K562 (cell line): ENCODE measurements around the gene B3GNT9.
"Not testable (repeated sequence)": the region's sequence is repeated elsewhere in the genome, so short reads cannot be mapped to it uniquely, and the experiment has no call there.

ENCODE experiments used
- EHMT2 ChIP-seq: fragments of 450-650 bp; IDR thresholded peaks from 2 replicates; pipeline ENCODE4 v1.6.1; 2018; ENCODE audit warnings: antibody characterized with exemption
- EZH2 ChIP-seq: IDR thresholded peaks from 2 replicates; pipeline ENCODE4 v1.6.1; 2012; ENCODE audit warnings: low read depth, mild to moderate bottlenecking, inconsistent platforms, low read length, borderline replicate concordance
- FOXP4 ChIP-seq: sonication (generic); formaldehyde crosslinking; IDR thresholded peaks from 2 replicates; pipeline ENCODE4 v1.8.0; 2022; ENCODE audit warnings: mild to moderate bottlenecking, missing genetic modification reagents, borderline replicate concordance
- MEF2D ChIP-seq: conservative IDR thresholded peaks from 2 replicates; pipeline ENCODE4 v1.6.1; 2016; ENCODE audit warnings: low read depth, missing genetic modification characterization, missing compliant biosample characterization
- NCOR1 ChIP-seq: fragments of 450-650 bp; IDR thresholded peaks from 2 replicates; pipeline ENCODE4 v1.6.1; 2016; ENCODE audit warnings: mild to moderate bottlenecking, moderate library complexity
- SMARCB1 ChIP-seq: IDR thresholded peaks from 2 replicates; pipeline ENCODE4 v1.6.1; 2011; ENCODE audit warnings: improper control_type of control experiment, low read depth; ENCODE audit not compliant: insufficient read length
- XRCC4 ChIP-seq: IDR thresholded peaks from one replicate; pipeline ENCODE4 v1.6.1; 2011; ENCODE audit not compliant: insufficient read depth, insufficient read length; ENCODE audit errors: extremely low read depth
- ZNF263 ChIP-seq: sonication (generic); formaldehyde crosslinking; IDR thresholded peaks from 2 replicates; pipeline ENCODE4 v1.8.0; 2022; ENCODE audit warnings: mild to moderate bottlenecking, missing genetic modification reagents, borderline replicate concordance
- ZNF512 ChIP-seq: IDR thresholded peaks from 2 replicates; pipeline ENCODE4 v1.6.1; 2016; ENCODE audit warnings: missing genetic modification characterization, missing compliant biosample characterization
- ZNF639 ChIP-seq, 2 experiments: fragments of 200-800 bp in 1 of 2; sonication (Bioruptor generic) in 1 of 2; sonication (generic) in 1 of 2; formaldehyde crosslinking in 1 of 2; IDR thresholded peaks in 1 of 2; conservative IDR thresholded peaks in 1 of 2; 2 replicates each; pipeline versions ENCODE4 v1.5.0 to v1.6.1; 2016 to 2020; ENCODE audit warnings: missing compliant biosample characterization in 1 of 2, missing genetic modification characterization in 1 of 2, missing genetic modification reagents in 1 of 2
- ZNF695 ChIP-seq: fragments of 450-650 bp; formaldehyde crosslinking; IDR thresholded peaks from 2 replicates; pipeline ENCODE4 v1.4.0; 2020; ENCODE audit warnings: mild to moderate bottlenecking, moderate library complexity
- TF ChIP-seq, protein P1 (sequence below), 3 experiments: IDR thresholded peaks in 2 of 3; conservative IDR thresholded peaks in 1 of 3; 2 replicates each; pipeline ENCODE4 v1.5.1; 2011 to 2012; ENCODE audit warnings: low read length in 3 of 3, mild to moderate bottlenecking in 3 of 3, control low read depth in 2 of 3, improper control_type of control experiment in 1 of 3, inconsistent platforms in 1 of 3, low read depth in 1 of 3, mixed read lengths in 1 of 3, moderate library complexity in 1 of 3; ENCODE audit not compliant: insufficient read depth in 2 of 3
- TF ChIP-seq, protein P2 (sequence below): sonication (generic); formaldehyde crosslinking; IDR thresholded peaks from 2 replicates; pipeline ENCODE4 v1.9.0; 2022; ENCODE audit warnings: mild to moderate bottlenecking, missing genetic modification reagents

DNA sequence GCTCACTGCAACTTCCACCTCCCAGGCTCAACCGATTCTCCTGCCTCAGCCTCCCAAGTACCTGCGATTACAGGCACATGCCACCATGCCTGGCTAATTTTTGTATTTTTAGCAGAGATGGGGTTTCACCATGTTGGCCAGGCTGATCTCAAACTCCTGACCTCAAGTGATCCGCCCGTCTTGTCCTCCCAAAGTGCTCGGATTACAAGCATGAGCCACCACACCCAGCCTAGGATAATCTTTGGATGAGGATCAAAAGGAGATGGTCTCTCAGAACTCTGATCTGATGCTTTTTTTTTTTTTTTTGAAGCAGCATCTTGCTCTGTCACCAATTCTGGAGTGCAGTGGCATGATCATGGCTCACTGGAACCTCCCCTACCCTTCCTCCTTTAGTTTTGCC lies 28.0 kb downstream of the B3GNT9 start:
- not testable (repeated sequence) for TF ChIP-seq XRCC4; EZH2; FOXP4 (CRISPR knock-in tag); SMARCB1; MEF2D (tag); NCOR1; ZNF639 (CRISPR knock-in tag; conservative IDR thresholded peaks at IDR 0.05 in 1 of 2, IDR thresholded peaks at IDR 0.05 in 1 of 2); ZNF695 (CRISPR knock-in tag); ZNF512 (tag); EHMT2; ZNF263 (CRISPR knock-in tag)
- TF ChIP-seq, protein P1, sequence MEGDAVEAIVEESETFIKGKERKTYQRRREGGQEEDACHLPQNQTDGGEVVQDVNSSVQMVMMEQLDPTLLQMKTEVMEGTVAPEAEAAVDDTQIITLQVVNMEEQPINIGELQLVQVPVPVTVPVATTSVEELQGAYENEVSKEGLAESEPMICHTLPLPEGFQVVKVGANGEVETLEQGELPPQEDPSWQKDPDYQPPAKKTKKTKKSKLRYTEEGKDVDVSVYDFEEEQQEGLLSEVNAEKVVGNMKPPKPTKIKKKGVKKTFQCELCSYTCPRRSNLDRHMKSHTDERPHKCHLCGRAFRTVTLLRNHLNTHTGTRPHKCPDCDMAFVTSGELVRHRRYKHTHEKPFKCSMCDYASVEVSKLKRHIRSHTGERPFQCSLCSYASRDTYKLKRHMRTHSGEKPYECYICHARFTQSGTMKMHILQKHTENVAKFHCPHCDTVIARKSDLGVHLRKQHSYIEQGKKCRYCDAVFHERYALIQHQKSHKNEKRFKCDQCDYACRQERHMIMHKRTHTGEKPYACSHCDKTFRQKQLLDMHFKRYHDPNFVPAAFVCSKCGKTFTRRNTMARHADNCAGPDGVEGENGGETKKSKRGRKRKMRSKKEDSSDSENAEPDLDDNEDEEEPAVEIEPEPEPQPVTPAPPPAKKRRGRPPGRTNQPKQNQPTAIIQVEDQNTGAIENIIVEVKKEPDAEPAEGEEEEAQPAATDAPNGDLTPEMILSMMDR (IDR thresholded peaks at IDR 0.05 in 2 of 3, conservative IDR thresholded peaks at IDR 0.05 in 1 of 3; ENCODE audit: insufficient read depth in 2 of 3, low read depth in 1 of 3, low read length in 3 of 3) = not testable (repeated sequence)
- TF ChIP-seq, protein P2, sequence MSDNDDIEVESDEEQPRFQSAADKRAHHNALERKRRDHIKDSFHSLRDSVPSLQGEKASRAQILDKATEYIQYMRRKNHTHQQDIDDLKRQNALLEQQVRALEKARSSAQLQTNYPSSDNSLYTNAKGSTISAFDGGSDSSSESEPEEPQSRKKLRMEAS (CRISPR knock-in tag) = not testable (repeated sequence)
